ENCODE results near the gene FNDC7. TPM values are rescaled to one million over a fixed set of nuclear protein-coding genes. Genes with fewer than 3 reads are reported as not detected.
A peak's percentile ranks its signal among the peaks of the same experiment; 100 is the strongest.

The FNDC7 gene
- total RNA-seq, 1 donor from 2014 or later, result 0.37 TPM

DNA sequence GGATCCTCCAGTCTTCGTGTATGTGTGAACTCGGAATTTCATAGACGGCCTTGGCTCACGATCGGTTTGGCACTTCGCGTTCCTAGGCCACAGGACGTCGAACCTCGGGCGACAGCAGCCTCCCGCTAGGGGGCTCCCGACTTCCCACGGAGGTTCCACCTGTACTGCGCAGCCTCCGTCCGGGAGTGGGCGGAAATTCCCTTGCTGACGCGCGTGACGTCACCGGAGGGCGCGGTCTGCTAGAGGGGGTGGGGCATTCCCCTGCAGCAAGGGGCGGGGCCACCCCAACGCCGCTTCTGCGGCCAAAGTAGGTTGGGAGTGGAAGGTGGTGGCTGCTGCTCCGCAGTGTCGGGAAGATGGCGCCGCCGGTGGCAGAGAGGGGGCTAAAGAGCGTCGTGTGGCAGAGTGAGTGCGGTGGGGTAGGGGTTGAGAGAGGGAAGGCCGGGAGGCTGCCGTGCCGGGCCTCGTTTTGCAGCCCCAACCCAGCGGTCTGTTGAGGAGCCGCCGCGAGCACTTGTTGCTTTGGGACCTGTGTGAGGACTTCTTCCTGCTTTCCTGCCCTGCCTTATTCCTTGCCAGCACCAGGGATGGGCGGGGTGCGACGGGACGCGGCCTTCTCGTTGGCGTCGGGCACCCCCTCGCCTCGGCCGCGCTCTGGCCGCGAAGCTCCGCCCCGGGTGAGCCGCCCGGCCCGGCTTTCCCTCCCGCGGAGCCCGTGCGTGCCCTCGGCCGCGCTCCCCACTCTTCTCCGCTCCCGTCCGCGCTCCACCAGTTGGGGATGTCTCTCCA lies 33.9 kb downstream of the FNDC7 start, which contains the start of gene STXBP3:
STXBP3 (plus strand) TSS at position 293 of the 789 bp plus-strand sequence; CDS start at position 357, 64 bp downstream.
- Mint-ChIP-seq H3K27me3 (ENCODE audit: insufficient read depth, low read depth) (peaks cover 4% of the 10 kb centered on the region), H3K9me3 (no peaks in the 10 kb centered on the region), H3K36me3 (peaks cover 6% of the 10 kb centered on the region), H3K4me1 (peaks cover 24% of the 10 kb centered on the region), H3K27ac (peak within 1 kb of the TSS; percentile 98), H3K4me3 (peak within 1 kb of the TSS; percentile 98)
- peak; percentile 99 for DNase-seq (ENCODE audit: low spot score)
- peak within 1 kb of the TSS; percentile 81 for H3K4me3 ChIP-seq
- H3K27me3 ChIP-seq, result peaks cover 6% of the 10 kb centered on the region
- no peaks in the 10 kb centered on the region for H4K20me1 ChIP-seq (ENCODE audit: low read depth)
- H3K36me3 ChIP-seq, result no peaks in the 10 kb centered on the region
- peak within 1 kb of the TSS; percentile 86 for H3K4me2 ChIP-seq
- H3K79me2 ChIP-seq (ENCODE audit: low read depth), result peaks cover 41% of the 10 kb centered on the region
- H3K4me1 ChIP-seq, result peaks cover 19% of the 10 kb centered on the region
- TF ChIP-seq, protein P1, sequence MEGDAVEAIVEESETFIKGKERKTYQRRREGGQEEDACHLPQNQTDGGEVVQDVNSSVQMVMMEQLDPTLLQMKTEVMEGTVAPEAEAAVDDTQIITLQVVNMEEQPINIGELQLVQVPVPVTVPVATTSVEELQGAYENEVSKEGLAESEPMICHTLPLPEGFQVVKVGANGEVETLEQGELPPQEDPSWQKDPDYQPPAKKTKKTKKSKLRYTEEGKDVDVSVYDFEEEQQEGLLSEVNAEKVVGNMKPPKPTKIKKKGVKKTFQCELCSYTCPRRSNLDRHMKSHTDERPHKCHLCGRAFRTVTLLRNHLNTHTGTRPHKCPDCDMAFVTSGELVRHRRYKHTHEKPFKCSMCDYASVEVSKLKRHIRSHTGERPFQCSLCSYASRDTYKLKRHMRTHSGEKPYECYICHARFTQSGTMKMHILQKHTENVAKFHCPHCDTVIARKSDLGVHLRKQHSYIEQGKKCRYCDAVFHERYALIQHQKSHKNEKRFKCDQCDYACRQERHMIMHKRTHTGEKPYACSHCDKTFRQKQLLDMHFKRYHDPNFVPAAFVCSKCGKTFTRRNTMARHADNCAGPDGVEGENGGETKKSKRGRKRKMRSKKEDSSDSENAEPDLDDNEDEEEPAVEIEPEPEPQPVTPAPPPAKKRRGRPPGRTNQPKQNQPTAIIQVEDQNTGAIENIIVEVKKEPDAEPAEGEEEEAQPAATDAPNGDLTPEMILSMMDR (IDR thresholded peaks at IDR 0.05), result peak; percentile 88
- TF ChIP-seq EZH2 (IDR thresholded peaks at IDR 0.05), result peak; percentile 22
- no peak for TF ChIP-seq EZH2phosphoT487 (IDR thresholded peaks at IDR 0.05)
- H2AFZ ChIP-seq (replicated peaks), result peak within 1 kb of the TSS; percentile 66
- peaks cover 12% of the 10 kb centered on the region for H3F3A ChIP-seq (ENCODE audit: low read depth)
- H3K9me3 ChIP-seq (ENCODE audit: low read depth), result no peaks in the 10 kb centered on the region
- H3K27ac ChIP-seq, result peak within 1 kb of the TSS; percentile 92
- H3K9ac ChIP-seq, result peak within 1 kb of the TSS; percentile 63

DNA sequence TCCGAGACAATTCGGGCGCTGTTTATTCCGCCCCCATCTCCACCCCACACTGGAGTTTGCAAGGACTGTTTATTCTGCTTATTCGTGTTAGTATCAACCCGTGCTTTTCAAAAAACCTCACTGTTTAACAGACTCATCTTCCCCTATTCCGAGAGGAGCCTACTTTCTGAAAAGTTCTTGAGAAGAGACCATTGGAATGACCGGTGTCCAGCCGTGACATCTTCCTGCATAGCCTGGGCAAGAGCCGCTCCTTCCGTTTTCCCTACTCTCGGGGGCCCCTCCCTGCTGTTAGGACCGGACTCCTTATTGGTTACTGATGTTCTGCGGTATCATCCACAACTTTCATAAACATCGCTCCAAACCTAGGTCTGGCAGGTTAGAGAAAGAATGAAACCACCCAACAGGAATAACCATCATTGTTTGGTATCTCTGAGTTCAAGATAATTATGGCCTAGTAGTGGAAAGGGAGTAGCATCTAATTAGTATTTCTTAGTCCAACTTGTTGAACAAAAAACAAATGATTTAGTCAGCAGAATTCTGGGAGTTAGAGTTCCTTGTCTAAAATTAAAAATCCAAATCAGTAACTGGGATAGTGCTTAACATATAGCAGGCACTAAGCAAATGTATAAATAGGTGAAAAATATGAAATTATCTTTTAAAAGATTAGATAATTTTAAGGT lies 34.6 kb downstream of the FNDC7 start:
- Histone ChIP-seq H4K20me1 (ENCODE audit: low read depth) (no peaks in the 10 kb centered on the region), H3K9me3 (ENCODE audit: low read depth) (no peaks in the 10 kb centered on the region), H3K9ac (peak overlapping the region; percentile 63), H3F3A (ENCODE audit: low read depth) (peaks cover 12% of the 10 kb centered on the region), H3K27ac (peak overlapping the region; percentile 92), H3K36me3 (no peaks in the 10 kb centered on the region), H3K4me1 (peaks cover 12% of the 10 kb centered on the region), H3K4me2 (peak overlapping the region; percentile 86), H3K27me3 (peaks cover 6% of the 10 kb centered on the region), H3K79me2 (ENCODE audit: low read depth) (peaks cover 46% of the 10 kb centered on the region), H3K4me3 (peak overlapping the region; percentile 81), H2AFZ (replicated peaks) (peak overlapping the region; percentile 66)
- DNase-seq (ENCODE audit: low spot score), result peak; percentile 73
- peak overlapping the region; percentile 98 for H3K4me3 Mint-ChIP-seq
- peaks cover 19% of the 10 kb centered on the region for H3K4me1 Mint-ChIP-seq
- no peaks in the 10 kb centered on the region for H3K9me3 Mint-ChIP-seq
- peaks cover 2% of the 10 kb centered on the region for H3K27me3 Mint-ChIP-seq (ENCODE audit: insufficient read depth, low read depth)
- peaks cover 6% of the 10 kb centered on the region for H3K36me3 Mint-ChIP-seq
- TF ChIP-seq EZH2phosphoT487 (IDR thresholded peaks at IDR 0.05) (no peak), EZH2 (IDR thresholded peaks at IDR 0.05) (no peak)
- TF ChIP-seq, protein P1 (IDR thresholded peaks at IDR 0.05), result no peak
- H3K27ac Mint-ChIP-seq, result peak overlapping the region; percentile 98

DNA sequence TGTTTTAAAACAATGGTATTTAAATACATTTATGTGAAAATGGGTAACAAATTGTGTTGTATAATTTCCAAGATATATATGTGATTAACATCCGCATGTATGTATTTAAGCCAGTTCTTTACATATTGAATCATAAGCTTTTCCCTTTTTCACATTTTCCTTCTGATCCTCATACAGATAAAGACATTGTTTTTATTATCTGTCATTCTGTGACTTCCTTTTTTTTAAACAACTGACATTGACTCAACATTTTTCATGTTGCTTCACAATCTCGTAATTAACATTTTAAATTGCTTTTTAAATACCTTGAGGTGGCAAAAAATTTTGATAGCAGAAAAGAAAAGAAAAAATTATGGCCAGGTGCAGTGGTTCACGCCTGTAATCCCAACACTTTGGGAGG lies 35.2 kb downstream of the FNDC7 start:
- Mint-ChIP-seq H3K27me3 (ENCODE audit: insufficient read depth, low read depth) (peaks cover 2% of the 10 kb centered on the region), H3K36me3 (peaks cover 8% of the 10 kb centered on the region), H3K9me3 (no peaks in the 10 kb centered on the region), H3K4me3 (peak overlapping the region; percentile 98), H3K4me1 (peaks cover 19% of the 10 kb centered on the region), H3K27ac (no peak overlapping the region)
- H2AFZ ChIP-seq (replicated peaks), result no peak overlapping the region
- no peak for DNase-seq (ENCODE audit: low spot score)
- no peak overlapping the region for H3K9ac ChIP-seq
- peak overlapping the region; percentile 81 for H3K4me3 ChIP-seq
- H4K20me1 ChIP-seq (ENCODE audit: low read depth), result no peaks in the 10 kb centered on the region
- H3K9me3 ChIP-seq (ENCODE audit: low read depth), result no peaks in the 10 kb centered on the region
- H3F3A ChIP-seq (ENCODE audit: low read depth), result peaks cover 12% of the 10 kb centered on the region
- peaks cover 46% of the 10 kb centered on the region for H3K79me2 ChIP-seq (ENCODE audit: low read depth)
- peaks cover 4% of the 10 kb centered on the region for H3K36me3 ChIP-seq
- H3K27me3 ChIP-seq, result peaks cover 6% of the 10 kb centered on the region
- H3K4me2 ChIP-seq, result peak overlapping the region; percentile 86
- TF ChIP-seq EZH2 (IDR thresholded peaks at IDR 0.05) (no peak), EZH2phosphoT487 (IDR thresholded peaks at IDR 0.05) (no peak)
- TF ChIP-seq, protein P1 (IDR thresholded peaks at IDR 0.05), result no peak
- H3K4me1 ChIP-seq, result peaks cover 10% of the 10 kb centered on the region
- H3K27ac ChIP-seq, result no peak overlapping the region
